Neural cell (in vitro differentiated cells): Measurements from ENCODE around the gene MTA1. TPM values are rescaled to one million over a fixed set of nuclear protein-coding genes. Genes with fewer than 3 reads are reported as not detected.

Experiments used
- H2AFZ ChIP-seq: fragments of 200-600, 300-800 bp; sonication (generic), shearing (Covaris generic); 2 replicates; pipeline ENCODE4 v1.6.0; 2014; ENCODE audit warnings: low read depth, mild to moderate bottlenecking, antibody characterized with exemption, low read length, moderate library complexity
- H3F3A ChIP-seq: fragments of 200-600 bp; shearing (Covaris generic); 2 replicates; pipeline ENCODE4 v1.6.1; 2016; ENCODE audit warnings: mild to moderate bottlenecking, moderate library complexity, mixed read lengths, antibody characterized with exemption, low read length; ENCODE audit not compliant: insufficient read depth, poor library complexity, severe bottlenecking
- H3K27ac ChIP-seq: fragments of 200-600, 300-800 bp; sonication (generic), shearing (Covaris generic); 2 replicates; pipeline ENCODE4 v1.5.1; 2014; ENCODE audit warnings: mild to moderate bottlenecking, low read length, moderate library complexity
- H3K27me3 ChIP-seq: fragments of 300-800, 200-600 bp; sonication (generic), shearing (Covaris generic); 2 replicates; pipeline ENCODE4 v1.6.0; 2014; ENCODE audit warnings: mild to moderate bottlenecking, low read depth, low read length, moderate library complexity; ENCODE audit not compliant: insufficient read depth
- H3K36me3 ChIP-seq: fragments of 300-800, 200-600 bp; sonication (generic), shearing (Covaris generic); 2 replicates; pipeline ENCODE4 v1.5.1; 2014; ENCODE audit warnings: mild to moderate bottlenecking, antibody characterized with exemption, low read length, moderate library complexity; ENCODE audit not compliant: insufficient read depth
- H3K4me2 ChIP-seq: fragments of 300-800, 200-600 bp; sonication (generic), shearing (Covaris generic); 2 replicates; pipeline ENCODE4 v1.6.0; 2014; ENCODE audit warnings: mild to moderate bottlenecking, low read length
- H3K4me3 ChIP-seq: fragments of 300-800, 200-600 bp; sonication (generic), shearing (Covaris generic); 2 replicates; pipeline ENCODE4 v1.5.1; 2014; ENCODE audit warnings: mild to moderate bottlenecking, low read length, moderate library complexity
- H3K79me2 ChIP-seq: fragments of 200-600 bp; shearing (Covaris generic); replicated peaks from 2 replicates; pipeline ENCODE4 v1.6.0; 2014; ENCODE audit warnings: mild to moderate bottlenecking, low read length, moderate library complexity; ENCODE audit not compliant: insufficient read depth
- H3K9ac ChIP-seq: fragments of 300-800, 200-600 bp; sonication (generic), shearing (Covaris generic); 2 replicates; pipeline ENCODE4 v1.6.1; 2016; ENCODE audit warnings: mild to moderate bottlenecking, low read length, mixed read lengths
- H3K9me2 ChIP-seq: fragments of 200-600 bp; shearing (Covaris generic); 2 replicates; pipeline ENCODE4 v1.6.1; 2016; ENCODE audit warnings: mild to moderate bottlenecking, low read length, mixed read lengths; ENCODE audit not compliant: insufficient read depth
- H3K9me3 ChIP-seq: fragments of 200-600, 300-800 bp; sonication (generic), shearing (Covaris generic); 2 replicates; pipeline ENCODE4 v1.6.1; 2016; ENCODE audit warnings: mild to moderate bottlenecking, mixed run types, low read length, moderate library complexity, mixed read lengths
- H4K20me1 ChIP-seq: fragments of 200-600 bp; shearing (Covaris generic); 2 replicates; pipeline ENCODE4 v1.6.1; 2016; ENCODE audit warnings: mild to moderate bottlenecking, mixed run types; ENCODE audit not compliant: insufficient read depth
- EP300 ChIP-seq: fragments of 450-650 bp; conservative IDR thresholded peaks from 2 replicates; pipeline ENCODE4 v1.6.1; 2014; ENCODE audit warnings: antibody characterized with exemption, mild to moderate bottlenecking, moderate library complexity; ENCODE audit not compliant: poor library complexity, severe bottlenecking
- EZH2 ChIP-seq: fragments of 200-600, 300-800 bp; shearing (Covaris generic), sonication (generic); IDR thresholded peaks from 2 replicates; pipeline ENCODE4 v1.6.1; 2014; ENCODE audit warnings: antibody characterized with exemption, low read length, borderline replicate concordance, mild to moderate bottlenecking; ENCODE audit not compliant: insufficient read depth, poor library complexity, severe bottlenecking
- MXI1 ChIP-seq: fragments of 450-650 bp; conservative IDR thresholded peaks from 2 replicates; pipeline ENCODE4 v1.6.1; 2014; ENCODE audit warnings: antibody characterized with exemption, mild to moderate bottlenecking; ENCODE audit not compliant: poor library complexity, severe bottlenecking
- POLR2AphosphoS5 ChIP-seq: IDR thresholded peaks from 2 replicates; pipeline ENCODE4 v1.6.1; 2012
- RAD21 ChIP-seq: fragments of 450-650 bp; conservative IDR thresholded peaks from 2 replicates; pipeline ENCODE4 v1.6.1; 2014; ENCODE audit warnings: antibody characterized with exemption, mild to moderate bottlenecking, moderate library complexity
- SMC3 ChIP-seq: fragments of 450-650 bp; conservative IDR thresholded peaks from 2 replicates; pipeline ENCODE4 v1.6.1; 2014; ENCODE audit warnings: antibody characterized with exemption, mild to moderate bottlenecking, moderate library complexity; ENCODE audit not compliant: poor library complexity
- TAF1 ChIP-seq: IDR thresholded peaks from 2 replicates; pipeline ENCODE4 v1.6.1; 2012; ENCODE audit warnings: low read depth
- polyA plus RNA-seq: library from polyadenylated mRNA; depleted of rRNA; stranded (reverse); fragments of >200 nt; gene quantifications from 2 replicates; pipeline ENCODE4 v1.2.3, GENCODE V29; 2014
- TF ChIP-seq, protein P1 (sequence below): IDR thresholded peaks from 2 replicates; pipeline ENCODE4 v1.6.1; 2012; ENCODE audit warnings: borderline replicate concordance
- TF ChIP-seq, protein P2 (sequence below): fragments of 450-650 bp; IDR thresholded peaks from 2 replicates; pipeline ENCODE4 v1.5.1; 2014; ENCODE audit warnings: antibody characterized with exemption, mild to moderate bottlenecking, moderate library complexity; ENCODE audit not compliant: poor library complexity, severe bottlenecking

Gene MTA1
- polyA plus RNA-seq, 1 donor from 2014 or later: 94.0 TPM

DNA sequence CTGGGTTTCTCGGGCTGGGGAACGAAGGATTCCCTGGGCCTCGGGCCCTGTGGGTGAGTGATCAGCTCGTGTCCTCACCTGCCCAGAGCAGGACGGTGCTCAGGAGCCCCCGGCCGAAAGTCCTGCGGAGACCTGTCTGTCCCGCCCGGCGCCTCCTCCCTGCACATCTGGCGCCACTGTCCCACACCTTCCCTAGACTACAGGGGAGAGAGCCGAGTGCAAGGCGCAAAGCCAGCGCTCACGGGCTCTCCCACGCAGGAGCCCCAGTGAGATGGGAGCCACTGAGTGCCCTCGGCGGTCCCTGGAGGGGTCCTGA is 34.3 kb upstream of the MTA1 start:
- Histone ChIP-seq H3K27me3 (no peaks in the 10 kb centered on the region), H3K9me3 (no peaks in the 10 kb centered on the region), H2AFZ (no peak overlapping the region), H3K4me3 (no peak overlapping the region), H3K4me2 (no peak overlapping the region), H3K9me2 (no peaks in the 10 kb centered on the region), H3K36me3 (no peaks in the 10 kb centered on the region), H3F3A (no peaks in the 10 kb centered on the region), H3K79me2 (no peaks in the 10 kb centered on the region), H3K9ac (no peak overlapping the region), H4K20me1 (no peaks in the 10 kb centered on the region), H3K27ac (no peak overlapping the region)
- TF ChIP-seq, protein P1, sequence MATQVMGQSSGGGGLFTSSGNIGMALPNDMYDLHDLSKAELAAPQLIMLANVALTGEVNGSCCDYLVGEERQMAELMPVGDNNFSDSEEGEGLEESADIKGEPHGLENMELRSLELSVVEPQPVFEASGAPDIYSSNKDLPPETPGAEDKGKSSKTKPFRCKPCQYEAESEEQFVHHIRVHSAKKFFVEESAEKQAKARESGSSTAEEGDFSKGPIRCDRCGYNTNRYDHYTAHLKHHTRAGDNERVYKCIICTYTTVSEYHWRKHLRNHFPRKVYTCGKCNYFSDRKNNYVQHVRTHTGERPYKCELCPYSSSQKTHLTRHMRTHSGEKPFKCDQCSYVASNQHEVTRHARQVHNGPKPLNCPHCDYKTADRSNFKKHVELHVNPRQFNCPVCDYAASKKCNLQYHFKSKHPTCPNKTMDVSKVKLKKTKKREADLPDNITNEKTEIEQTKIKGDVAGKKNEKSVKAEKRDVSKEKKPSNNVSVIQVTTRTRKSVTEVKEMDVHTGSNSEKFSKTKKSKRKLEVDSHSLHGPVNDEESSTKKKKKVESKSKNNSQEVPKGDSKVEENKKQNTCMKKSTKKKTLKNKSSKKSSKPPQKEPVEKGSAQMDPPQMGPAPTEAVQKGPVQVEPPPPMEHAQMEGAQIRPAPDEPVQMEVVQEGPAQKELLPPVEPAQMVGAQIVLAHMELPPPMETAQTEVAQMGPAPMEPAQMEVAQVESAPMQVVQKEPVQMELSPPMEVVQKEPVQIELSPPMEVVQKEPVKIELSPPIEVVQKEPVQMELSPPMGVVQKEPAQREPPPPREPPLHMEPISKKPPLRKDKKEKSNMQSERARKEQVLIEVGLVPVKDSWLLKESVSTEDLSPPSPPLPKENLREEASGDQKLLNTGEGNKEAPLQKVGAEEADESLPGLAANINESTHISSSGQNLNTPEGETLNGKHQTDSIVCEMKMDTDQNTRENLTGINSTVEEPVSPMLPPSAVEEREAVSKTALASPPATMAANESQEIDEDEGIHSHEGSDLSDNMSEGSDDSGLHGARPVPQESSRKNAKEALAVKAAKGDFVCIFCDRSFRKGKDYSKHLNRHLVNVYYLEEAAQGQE: no peak
- TF ChIP-seq RAD21: no peak
- TF ChIP-seq EP300: no peak
- TF ChIP-seq, protein P2, sequence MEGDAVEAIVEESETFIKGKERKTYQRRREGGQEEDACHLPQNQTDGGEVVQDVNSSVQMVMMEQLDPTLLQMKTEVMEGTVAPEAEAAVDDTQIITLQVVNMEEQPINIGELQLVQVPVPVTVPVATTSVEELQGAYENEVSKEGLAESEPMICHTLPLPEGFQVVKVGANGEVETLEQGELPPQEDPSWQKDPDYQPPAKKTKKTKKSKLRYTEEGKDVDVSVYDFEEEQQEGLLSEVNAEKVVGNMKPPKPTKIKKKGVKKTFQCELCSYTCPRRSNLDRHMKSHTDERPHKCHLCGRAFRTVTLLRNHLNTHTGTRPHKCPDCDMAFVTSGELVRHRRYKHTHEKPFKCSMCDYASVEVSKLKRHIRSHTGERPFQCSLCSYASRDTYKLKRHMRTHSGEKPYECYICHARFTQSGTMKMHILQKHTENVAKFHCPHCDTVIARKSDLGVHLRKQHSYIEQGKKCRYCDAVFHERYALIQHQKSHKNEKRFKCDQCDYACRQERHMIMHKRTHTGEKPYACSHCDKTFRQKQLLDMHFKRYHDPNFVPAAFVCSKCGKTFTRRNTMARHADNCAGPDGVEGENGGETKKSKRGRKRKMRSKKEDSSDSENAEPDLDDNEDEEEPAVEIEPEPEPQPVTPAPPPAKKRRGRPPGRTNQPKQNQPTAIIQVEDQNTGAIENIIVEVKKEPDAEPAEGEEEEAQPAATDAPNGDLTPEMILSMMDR: no peak
- no peak for TF ChIP-seq TAF1
- no peak for TF ChIP-seq MXI1
- TF ChIP-seq SMC3: no peak
- TF ChIP-seq EZH2: no peak
- TF ChIP-seq POLR2AphosphoS5: no peak

DNA sequence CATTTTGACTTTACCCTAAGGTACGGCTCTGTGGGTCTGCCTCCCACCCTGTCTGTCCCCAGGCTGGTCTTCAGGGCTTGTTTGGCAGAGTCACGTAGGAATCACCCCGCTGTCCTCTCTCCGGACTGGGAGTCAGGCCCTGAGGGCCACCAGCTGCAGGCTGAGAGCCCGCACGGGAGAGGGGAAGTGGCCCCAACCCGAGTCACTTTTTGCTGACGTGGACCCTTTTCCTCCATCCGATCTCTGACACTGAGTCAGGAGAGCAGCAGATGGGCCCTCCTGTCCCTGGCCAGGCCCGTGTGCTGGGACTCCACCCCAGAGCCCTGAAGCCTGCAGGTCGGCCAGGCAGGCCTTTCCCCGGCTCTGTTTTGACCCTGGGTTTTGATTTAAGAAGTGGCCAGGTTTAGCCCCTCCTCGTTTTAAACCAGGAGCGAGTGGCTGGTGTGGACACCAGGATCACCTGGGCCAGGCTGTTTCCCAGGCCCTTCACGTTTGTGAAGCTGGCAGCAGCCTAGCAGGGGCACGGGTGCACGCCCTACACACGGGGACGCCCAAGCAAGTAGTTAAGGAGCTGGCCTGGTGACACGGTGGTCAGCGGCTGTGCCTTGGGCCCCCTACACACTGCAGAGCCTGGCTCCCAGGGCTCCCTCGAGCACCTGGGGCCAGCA is 33.8 kb upstream of the MTA1 start:
- Histone ChIP-seq H2AFZ (no peak overlapping the region), H3K9me2 (no peaks in the 10 kb centered on the region), H3K27ac (no peak overlapping the region)

More for the DNA sequence above, 33.8 kb upstream of the MTA1 start:
- no peaks in the 10 kb centered on the region for H4K20me1 ChIP-seq
- H3K4me3 ChIP-seq: no peak overlapping the region
- no peak overlapping the region for H3K9ac ChIP-seq
- H3K9me3 ChIP-seq: no peaks in the 10 kb centered on the region
- H3K27me3 ChIP-seq: no peaks in the 10 kb centered on the region
- H3F3A ChIP-seq: no peaks in the 10 kb centered on the region
- H3K4me2 ChIP-seq: no peak overlapping the region
- H3K36me3 ChIP-seq: no peaks in the 10 kb centered on the region
- TF ChIP-seq POLR2AphosphoS5 (no peak), SMC3 (no peak), TAF1 (no peak), RAD21 (no peak), MXI1 (no peak), EZH2 (no peak), EP300 (no peak)
- TF ChIP-seq, protein P1: no peak
- TF ChIP-seq, protein P2: no peak
- H3K79me2 ChIP-seq: no peaks in the 10 kb centered on the region
